HCT116 (cell line): ENCODE results near the gene TSSK6. TPM values are rescaled to one million over a fixed set of nuclear protein-coding genes. Genes with fewer than 3 reads are reported as not detected.

ENCODE experiments used
- ATAC-seq: fragments of 200-7000 bp; cut with Tn5 transposase; 2 replicates; pipeline ENCODE4 v1.9.1; 2020; ENCODE audit warnings: mild to moderate bottlenecking, moderate library complexity
- BruUV-seq: library from RNA; stranded (reverse); fragments of 400-500 nt; replicated peaks from 2 replicates; lab custom pipeline; 2021; lab: Mats Ljungman, UMichigan
- CTCF ChIA-PET: fragments of 300-600 bp; sonication (Branson Sonifier 250); formaldehyde crosslinking; loops from one replicate; lab custom pipeline; 2021; ENCODE audit warnings: antibody characterized with exemption; lab: Charles Lee
- POLR2A ChIA-PET: fragments of 300-600, 350-600 bp; sonication (Branson Sonifier 250); formaldehyde crosslinking; loops from one replicate; lab custom pipeline; 2021; ENCODE audit warnings: antibody characterized with exemption; lab: Charles Lee
- RAD21 ChIA-PET, 2 experiments: fragments of 300-600 bp; sonication (Branson Sonifier 250); formaldehyde crosslinking; loops; one replicate each; lab custom pipeline; 2023; ENCODE audit warnings: low total read pairs in 2 of 2; ENCODE audit not compliant: uncharacterized antibody in 2 of 2, unreplicated experiment in 2 of 2, low non-redundant PET in 1 of 2; lab: Charles Lee
- DNase-seq: peaks from one replicate; pipeline ENCODE4 v3.0.0-alpha.2; 2010; ENCODE audit warnings: low read depth, low spot score
- H2AFZ ChIP-seq: fragments of 200-600 bp; shearing (Covaris generic), sonication (generic); 2 replicates; pipeline ENCODE4 v1.6.1; 2017; ENCODE audit warnings: low read depth, mixed run types, mixed read lengths, antibody characterized with exemption, low read length; ENCODE audit not compliant: poor library complexity, severe bottlenecking
- H3K27ac ChIP-seq: 2 replicates; pipeline ENCODE4 v1.5.1; 2012; ENCODE audit warnings: low read depth, low read length
- H3K27me3 ChIP-seq: fragments of 200-600 bp; sonication (generic); 2 replicates; pipeline ENCODE4 v1.6.1; 2016; ENCODE audit warnings: mixed run types, low read length, mixed read lengths; ENCODE audit not compliant: insufficient read depth
- H3K36me3 ChIP-seq, 2 experiments: fragments of 200-500 bp in 1 of 2; fragments of 200-600 bp in 1 of 2; sonication (Bioruptor generic) in 1 of 2; sonication (generic) in 1 of 2; 2 replicates each; pipeline versions ENCODE4 v1.5.1 to v1.6.1; 2014 to 2016; ENCODE audit warnings: low read length in 2 of 2, inconsistent platforms in 1 of 2, mixed read lengths in 1 of 2, mixed run types in 1 of 2; ENCODE audit not compliant: insufficient read depth in 2 of 2, control insufficient read depth in 1 of 2
- H3K4me1 ChIP-seq, 2 experiments: fragments of 200-600 bp in 1 of 2; sonication (generic) in 1 of 2; 2 replicates each; pipeline versions ENCODE4 v1.5.1 to v1.6.1; 2012 to 2017; ENCODE audit warnings: low read length in 2 of 2, inconsistent platforms in 1 of 2, mild to moderate bottlenecking in 1 of 2, mixed read lengths in 1 of 2, mixed run types in 1 of 2, moderate library complexity in 1 of 2; ENCODE audit not compliant: insufficient read depth in 2 of 2, control insufficient read depth in 1 of 2
- H3K4me2 ChIP-seq: fragments of 200-600 bp; sonication (generic); 2 replicates; pipeline ENCODE4 v1.6.1; 2017; ENCODE audit warnings: mixed run types, low read length, mixed read lengths
- H3K4me3 ChIP-seq, 2 experiments: fragments of 200-600 bp in 1 of 2; sonication (generic) in 1 of 2; replicated peaks in 1 of 2; 2 replicates each; pipeline ENCODE4 v1.5.1; 2011 to 2016; ENCODE audit warnings: low read length in 2 of 2, control low read depth in 1 of 2, low read depth in 1 of 2, mild to moderate bottlenecking in 1 of 2, mixed read lengths in 1 of 2, mixed run types in 1 of 2
- H3K79me2 ChIP-seq: fragments of 200-600 bp; sonication (generic); 2 replicates; pipeline ENCODE4 v1.6.1; 2017; ENCODE audit warnings: mild to moderate bottlenecking, mixed run types, low read length, moderate library complexity, mixed read lengths; ENCODE audit not compliant: insufficient read depth
- H3K9ac ChIP-seq: fragments of 200-600 bp; sonication (generic); 2 replicates; pipeline ENCODE4 v1.6.1; 2016; ENCODE audit warnings: low read length, mixed read lengths
- H3K9me2 ChIP-seq: fragments of 200-600 bp; sonication (generic), shearing (Covaris generic); 2 replicates; pipeline ENCODE4 v1.6.1; 2017; ENCODE audit warnings: mixed run types, mild to moderate bottlenecking, moderate library complexity; ENCODE audit not compliant: insufficient read depth
- H3K9me3 ChIP-seq, 2 experiments: fragments of 200-500 bp in 1 of 2; fragments of 200-600 bp in 1 of 2; sonication (Bioruptor generic) in 1 of 2; sonication (generic) in 1 of 2; 2 replicates each; pipeline ENCODE4 v1.6.1; 2014 to 2017; ENCODE audit warnings: low read length in 2 of 2, mixed read lengths in 2 of 2, inconsistent platforms in 1 of 2, low read depth in 1 of 2, mild to moderate bottlenecking in 1 of 2, mixed run types in 1 of 2, moderate library complexity in 1 of 2; ENCODE audit not compliant: control insufficient read depth in 1 of 2, insufficient read depth in 1 of 2
- H4K20me1 ChIP-seq: fragments of 200-600 bp; sonication (generic), shearing (Covaris generic); 2 replicates; pipeline ENCODE4 v1.6.1; 2017; ENCODE audit warnings: mixed run types, mild to moderate bottlenecking, moderate library complexity; ENCODE audit not compliant: insufficient read depth
- ELF1 ChIP-seq: IDR thresholded peaks from 2 replicates; pipeline ENCODE4 v1.6.1; 2012; ENCODE audit warnings: low read depth, borderline replicate concordance
- RAD21 ChIP-seq: IDR thresholded peaks from 2 replicates; pipeline ENCODE4 v1.6.1; 2012; ENCODE audit warnings: low read depth, mild to moderate bottlenecking
- YY1 ChIP-seq: IDR thresholded peaks from 2 replicates; pipeline ENCODE4 v1.6.1; 2011; ENCODE audit warnings: low read length, low read depth, moderate library complexity, mild to moderate bottlenecking; ENCODE audit not compliant: insufficient replicate concordance; ENCODE audit errors: extremely low read depth
- intact Hi-C: fragments of 100-400 bp; cut with micrococcal nuclease; formaldehyde crosslinking; loops from 2 replicates; pipeline ENCODE4 v1.10.0; 2022
- total RNA-seq: library from RNA; stranded (reverse); gene quantifications from one replicate; pipeline ENCODE4 v1.2.1, GENCODE V29; 2021; ENCODE audit not compliant: unreplicated experiment
- TF ChIP-seq, protein P1 (sequence below), 3 experiments: fragments of 200-600 bp in 1 of 3; sonication (generic) in 1 of 3; IDR thresholded peaks in 2 of 3; conservative IDR thresholded peaks in 1 of 3; 2 replicates each; pipeline ENCODE4 v1.5.1; 2012 to 2017; ENCODE audit warnings: low read depth in 2 of 3, low read length in 2 of 3, antibody characterized with exemption in 1 of 3, borderline replicate concordance in 1 of 3, control low read depth in 1 of 3, mild to moderate bottlenecking in 1 of 3, mixed read lengths in 1 of 3, mixed run types in 1 of 3, moderate library complexity in 1 of 3; ENCODE audit not compliant: insufficient read depth in 1 of 3

TSSK6 gene
- total RNA-seq, 1 experiment from 2014 or later, result 4.1 TPM

DNA sequence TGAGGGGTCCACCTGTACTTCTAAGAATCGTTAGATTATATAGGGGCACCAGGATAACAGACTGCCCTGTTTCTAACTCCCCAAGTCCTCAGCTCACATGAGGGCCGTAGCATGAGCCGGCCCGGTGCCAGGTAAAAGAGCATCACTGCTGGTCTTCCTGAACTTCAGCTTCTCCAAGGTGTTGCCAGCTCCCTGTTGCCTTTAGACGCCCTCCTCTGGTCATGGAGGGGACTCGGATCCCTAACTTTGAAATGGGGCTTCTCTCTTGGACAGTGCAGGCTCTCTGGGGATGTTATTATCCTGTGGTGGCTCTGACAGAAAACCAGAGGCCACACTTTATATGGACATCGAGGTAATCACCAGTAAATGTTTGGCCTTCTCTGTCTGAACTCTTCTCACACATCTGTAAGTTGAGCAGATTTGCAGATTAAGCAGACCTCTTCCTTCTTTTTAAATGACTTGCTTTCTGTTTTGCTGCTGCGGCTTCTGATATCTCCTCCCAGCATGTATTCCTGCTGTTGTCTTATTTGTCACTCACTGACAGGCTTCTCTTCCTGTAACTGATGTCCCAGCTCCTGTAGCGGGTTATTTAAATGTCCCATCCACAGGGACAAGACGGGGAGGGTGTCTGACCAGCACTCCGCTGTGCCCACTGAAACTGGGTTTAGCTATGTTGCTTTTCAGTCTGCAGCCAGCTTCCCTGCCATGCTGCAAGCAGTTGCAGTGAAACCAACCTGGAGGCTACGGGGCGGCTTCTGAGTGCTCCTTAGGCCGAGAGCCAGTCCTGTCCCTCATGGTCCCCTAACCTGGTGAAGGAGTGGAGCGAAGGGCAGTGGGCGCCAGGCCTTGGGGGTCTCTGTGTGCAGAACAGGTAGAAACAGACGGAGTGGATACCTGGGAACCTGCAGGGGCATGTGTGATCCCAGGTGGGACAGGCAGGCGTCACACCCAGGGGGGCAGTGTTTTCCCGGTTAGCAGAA, 39.2 kb downstream of the TSSK6 start:
- H3K9ac ChIP-seq, result no peak overlapping the region

More for the DNA sequence above, 39.2 kb downstream of the TSSK6 start:
- no peak overlapping the region for H3K4me2 ChIP-seq
- H2AFZ ChIP-seq, result no peak overlapping the region
- H3K4me3 ChIP-seq, result no peak overlapping the region
- DNase-seq (no peak), ATAC-seq (peak; percentile 68)
- no peaks in the 10 kb centered on the region for H3K9me3 ChIP-seq
- H3K79me2 ChIP-seq, result peaks cover 100% of the 10 kb centered on the region
- H3K27me3 ChIP-seq, result no peaks in the 10 kb centered on the region
- H3K27ac ChIP-seq, result no peak overlapping the region
- H4K20me1 ChIP-seq, result peaks cover 10% of the 10 kb centered on the region; the same call in 1 of the 2 replicates
- CTCF ChIA-PET, result no interaction called here
- no peaks in the 10 kb centered on the region for H3K9me2 ChIP-seq
- TF ChIP-seq, protein P1, sequence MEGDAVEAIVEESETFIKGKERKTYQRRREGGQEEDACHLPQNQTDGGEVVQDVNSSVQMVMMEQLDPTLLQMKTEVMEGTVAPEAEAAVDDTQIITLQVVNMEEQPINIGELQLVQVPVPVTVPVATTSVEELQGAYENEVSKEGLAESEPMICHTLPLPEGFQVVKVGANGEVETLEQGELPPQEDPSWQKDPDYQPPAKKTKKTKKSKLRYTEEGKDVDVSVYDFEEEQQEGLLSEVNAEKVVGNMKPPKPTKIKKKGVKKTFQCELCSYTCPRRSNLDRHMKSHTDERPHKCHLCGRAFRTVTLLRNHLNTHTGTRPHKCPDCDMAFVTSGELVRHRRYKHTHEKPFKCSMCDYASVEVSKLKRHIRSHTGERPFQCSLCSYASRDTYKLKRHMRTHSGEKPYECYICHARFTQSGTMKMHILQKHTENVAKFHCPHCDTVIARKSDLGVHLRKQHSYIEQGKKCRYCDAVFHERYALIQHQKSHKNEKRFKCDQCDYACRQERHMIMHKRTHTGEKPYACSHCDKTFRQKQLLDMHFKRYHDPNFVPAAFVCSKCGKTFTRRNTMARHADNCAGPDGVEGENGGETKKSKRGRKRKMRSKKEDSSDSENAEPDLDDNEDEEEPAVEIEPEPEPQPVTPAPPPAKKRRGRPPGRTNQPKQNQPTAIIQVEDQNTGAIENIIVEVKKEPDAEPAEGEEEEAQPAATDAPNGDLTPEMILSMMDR (IDR thresholded peaks at IDR 0.05 in 2 of 3, conservative IDR thresholded peaks at IDR 0.05 in 1 of 3; ENCODE audit: borderline replicate concordance in 1 of 3, insufficient read depth in 1 of 3, low read depth in 2 of 3, low read length in 2 of 3), result peak; percentile 14 to 34 (median 32); a peak in 3 of 6 replicates
- TF ChIP-seq YY1 (no peak), ELF1 (no peak), RAD21 (peak; percentile 48)
- RAD21 ChIA-PET, result no interaction called here
- intact Hi-C loops, result no loop called here
- H3K4me1 ChIP-seq, result peaks cover 0 to 6% of the 10 kb centered on the region in 2 experiments; a peak in 3 of 4 replicates
- POLR2A ChIA-PET, result no interaction called here
- BruUV-seq, result no TSS peak
- peaks cover 0 to 9% of the 10 kb centered on the region in 2 experiments; a peak in 3 of 4 replicates for H3K36me3 ChIP-seq
